Stomach (tissue), 4 donors: ENCODE results near the gene TMPRSS11B.

Experiments used
- POLR2A ChIP-seq, 4 donors: fragments of 450-650 bp; IDR thresholded peaks; one replicate each; pipeline ENCODE4 v1.6.1; 2016; ENCODE audit warnings: antibody characterized with exemption in 4 of 4, control low read depth in 2 of 4, mild to moderate bottlenecking in 1 of 4, moderate library complexity in 1 of 4
- POLR2AphosphoS5 ChIP-seq, 3 donors: sonication (generic); formaldehyde crosslinking; IDR thresholded peaks; one replicate each; pipeline ENCODE4 v1.6.1; 2016; ENCODE audit warnings: antibody characterized with exemption in 3 of 3
- TF ChIP-seq, protein P1 (sequence below), 7 experiments: fragments of 450-650 bp in 4 of 7; fragments of 200-600 bp in 3 of 7; sonication (generic) in 3 of 7; IDR thresholded peaks; one replicate each; pipeline ENCODE4 v1.5.1; 2016 to 2019; ENCODE audit warnings: antibody characterized with exemption in 7 of 7, control low read depth in 2 of 7, mild to moderate bottlenecking in 1 of 7

DNA sequence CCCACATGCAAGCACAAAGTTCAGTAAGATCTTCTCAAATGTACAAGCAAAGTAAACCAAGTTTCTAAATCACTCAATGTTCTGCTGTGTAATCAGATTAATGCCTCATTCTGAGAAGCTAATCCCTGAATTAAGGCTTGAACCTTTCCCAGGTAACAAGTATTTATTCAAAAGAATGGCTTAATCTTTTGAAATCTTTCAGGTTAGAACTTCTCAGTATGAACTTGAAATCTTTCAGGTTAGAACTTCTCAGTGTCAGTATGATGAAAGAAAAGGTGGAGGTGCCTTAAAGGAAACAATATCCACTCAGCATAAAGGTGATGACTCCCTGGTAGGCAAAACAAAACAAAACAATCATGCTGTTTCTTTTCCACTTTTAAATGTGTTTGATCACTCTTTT, 29.0 kb downstream of the TMPRSS11B start:
- TF ChIP-seq, protein P1, sequence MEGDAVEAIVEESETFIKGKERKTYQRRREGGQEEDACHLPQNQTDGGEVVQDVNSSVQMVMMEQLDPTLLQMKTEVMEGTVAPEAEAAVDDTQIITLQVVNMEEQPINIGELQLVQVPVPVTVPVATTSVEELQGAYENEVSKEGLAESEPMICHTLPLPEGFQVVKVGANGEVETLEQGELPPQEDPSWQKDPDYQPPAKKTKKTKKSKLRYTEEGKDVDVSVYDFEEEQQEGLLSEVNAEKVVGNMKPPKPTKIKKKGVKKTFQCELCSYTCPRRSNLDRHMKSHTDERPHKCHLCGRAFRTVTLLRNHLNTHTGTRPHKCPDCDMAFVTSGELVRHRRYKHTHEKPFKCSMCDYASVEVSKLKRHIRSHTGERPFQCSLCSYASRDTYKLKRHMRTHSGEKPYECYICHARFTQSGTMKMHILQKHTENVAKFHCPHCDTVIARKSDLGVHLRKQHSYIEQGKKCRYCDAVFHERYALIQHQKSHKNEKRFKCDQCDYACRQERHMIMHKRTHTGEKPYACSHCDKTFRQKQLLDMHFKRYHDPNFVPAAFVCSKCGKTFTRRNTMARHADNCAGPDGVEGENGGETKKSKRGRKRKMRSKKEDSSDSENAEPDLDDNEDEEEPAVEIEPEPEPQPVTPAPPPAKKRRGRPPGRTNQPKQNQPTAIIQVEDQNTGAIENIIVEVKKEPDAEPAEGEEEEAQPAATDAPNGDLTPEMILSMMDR (IDR thresholded peaks at IDR 0.05): no peak
- TF ChIP-seq POLR2A (IDR thresholded peaks at IDR 0.05) (no peak), POLR2AphosphoS5 (IDR thresholded peaks at IDR 0.05) (no peak)
